ENCODE measurements around the gene ICOS.
A peak's percentile ranks its signal among the peaks of the same experiment; 100 is the strongest.
"Not testable (repeated sequence)": the region's sequence is repeated elsewhere in the genome, so short reads cannot be mapped to it uniquely, and the experiment has no call there.

ICOS gene

GRCh38 chr2:203914546-203915182, 21.9 kb upstream of the ICOS start:
- no peak for TF ChIP-seq CTCF (IDR thresholded peaks at IDR 0.05; ENCODE audit: low read depth, low read length, missing control alignments)
- no peak for DNase-seq (ENCODE audit: low read depth)

GRCh38 chr2:203915256-203915655, 21.3 kb upstream of the ICOS start:
- no peak for TF ChIP-seq CTCF (IDR thresholded peaks at IDR 0.05; ENCODE audit: low read depth, low read length, missing control alignments)
- DNase-seq (ENCODE audit: low read depth), result no peak
- no peak overlapping the region for H3K4me3 ChIP-seq (ENCODE audit: low read depth, low read length)

More at GRCh38 chr2:203914546-203915182, 21.9 kb upstream of the ICOS start:
- H3K4me3 ChIP-seq (ENCODE audit: low read depth, low read length), result no peak overlapping the region

- DNase-seq (ENCODE audit: low read depth), result no peak
- no peak for TF ChIP-seq CTCF (IDR thresholded peaks at IDR 0.05; ENCODE audit: low read depth, low read length, missing control alignments)
- no peak overlapping the region for H3K4me3 ChIP-seq (ENCODE audit: low read depth, low read length)
Observed at GRCh38 chr2:203916756-203917155, 19.8 kb upstream of the ICOS start.

- H3K4me3 ChIP-seq (ENCODE audit: low read depth, low read length), result no peak overlapping the region
- DNase-seq (ENCODE audit: low read depth), result no peak
- no peak for TF ChIP-seq CTCF (IDR thresholded peaks at IDR 0.05; ENCODE audit: low read depth, low read length, missing control alignments)
Observed at GRCh38 chr2:203918264-203918663, 18.3 kb upstream of the ICOS start.

GRCh38 chr2:203918839-203919238, 17.7 kb upstream of the ICOS start:
- no peak overlapping the region for H3K4me3 ChIP-seq (ENCODE audit: low read depth, low read length)
- no peak for TF ChIP-seq CTCF (IDR thresholded peaks at IDR 0.05; ENCODE audit: low read depth, low read length, missing control alignments)
- no peak for DNase-seq (ENCODE audit: low read depth)

- TF ChIP-seq CTCF (IDR thresholded peaks at IDR 0.05; ENCODE audit: low read depth, low read length, missing control alignments), result no peak
- no peak for DNase-seq (ENCODE audit: low read depth)
- no peak overlapping the region for H3K4me3 ChIP-seq (ENCODE audit: low read depth, low read length)
Observed at GRCh38 chr2:203925512-203926158, 10.9 kb upstream of the ICOS start.

- no peak for DNase-seq (ENCODE audit: low read depth)
- TF ChIP-seq CTCF (IDR thresholded peaks at IDR 0.05; ENCODE audit: low read depth, low read length, missing control alignments), result peak; percentile 20
- no peak overlapping the region for H3K4me3 ChIP-seq (ENCODE audit: low read depth, low read length)
Observed at GRCh38 chr2:203928849-203929248, 7.7 kb upstream of the ICOS start.

GRCh38 chr2:203931262-203931661, 5.3 kb upstream of the ICOS start:
- not testable (repeated sequence) for DNase-seq (ENCODE audit: low read depth); H3K4me3 ChIP-seq (ENCODE audit: low read depth, low read length)

All from GM12864 (cell line).